Spinal cord (tissue), 10 donors: Measurements from ENCODE around the gene BIRC2. TPM values are rescaled to one million over a fixed set of nuclear protein-coding genes. Genes with fewer than 3 reads are reported as not detected.

Experiments used
- DNase-seq, 6 donors: peaks; one replicate each; pipeline versions ENCODE4 v3.0.0 to v3.0.0-alpha.2; 2013 to 2015; ENCODE audit warnings: low spot score in 6 of 6, low read depth in 4 of 6
- H3K27ac ChIP-seq: one replicate; pipeline ENCODE4 v1.5.1; 2013; ENCODE audit warnings: low read depth, low read length, control low read depth
- H3K27me3 ChIP-seq: one replicate; pipeline ENCODE4 v1.6.1; 2013; ENCODE audit warnings: low read length; ENCODE audit not compliant: control insufficient read depth, insufficient read depth
- H3K36me3 ChIP-seq: one replicate; pipeline ENCODE4 v1.6.1; 2013; ENCODE audit warnings: low read length; ENCODE audit not compliant: control insufficient read depth, insufficient read depth
- H3K4me1 ChIP-seq: one replicate; pipeline ENCODE4 v1.6.1; 2013; ENCODE audit warnings: low read length; ENCODE audit not compliant: control insufficient read depth, insufficient read depth
- H3K4me3 ChIP-seq: one replicate; pipeline ENCODE4 v1.5.1; 2013; ENCODE audit warnings: low read depth, low read length, control low read depth
- H3K9me3 ChIP-seq: one replicate; pipeline ENCODE4 v1.6.1; 2013; ENCODE audit warnings: low read length; ENCODE audit not compliant: control insufficient read depth, insufficient read depth
- WGBS: methylation state at CpG from one replicate; pipeline ENCODE4 v1.1.5; 2013; ENCODE audit warnings: missing lambda C conversion rate; ENCODE audit not compliant: insufficient coverage; 5-methylcytosine and 5-hydroxymethylcytosine counted together
- polyA plus RNA-seq, 2 donors: library from polyadenylated mRNA; unstranded; fragments of 120-200 nt; gene quantifications; one replicate each; pipeline ENCODE4 v1.2.1, GENCODE V29; 2013; ENCODE audit not compliant: insufficient read length in 2 of 2
- total RNA-seq, 2 donors: library from RNA; depleted of rRNA in 1 of 2; stranded (reverse); fragments of 120-200 nt in 1 of 2; fragments of >200 nt in 1 of 2; gene quantifications; one replicate each; pipeline versions ENCODE4 v1.2.3 to v1.2.4, GENCODE V29; 2013 to 2014
- donor health status: healthy.

BIRC2 gene
- total and polyA plus RNA-seq, 4 donors = 47.1 to 109 (median 76.9) TPM

DNA sequence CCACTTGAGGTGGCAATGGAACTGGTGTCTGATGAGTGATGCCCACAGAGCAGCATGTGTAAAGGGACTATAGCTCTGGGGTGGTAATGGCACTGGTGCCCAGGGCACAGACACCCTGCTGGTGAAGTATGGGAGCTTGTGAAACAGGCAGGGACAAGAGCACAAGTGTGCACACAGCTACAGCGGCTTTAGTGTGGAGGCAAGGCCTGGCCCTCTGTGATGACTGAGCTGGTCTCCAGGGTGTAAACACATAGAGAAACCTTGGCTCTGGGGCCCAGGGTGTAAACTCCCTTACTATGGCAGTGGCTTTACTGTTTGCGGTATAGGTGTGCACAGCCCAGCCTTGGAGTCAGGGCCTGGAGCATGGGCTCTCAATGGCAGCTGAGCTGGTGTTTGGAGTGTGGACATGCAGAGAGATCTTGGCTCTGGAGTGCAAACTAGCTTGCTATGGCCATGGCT is 46.3 kb downstream of the BIRC2 start:
- H3K27me3 ChIP-seq = no peaks in the 10 kb centered on the region
- H3K36me3 ChIP-seq = peaks cover 29% of the 10 kb centered on the region
- H3K4me3 ChIP-seq = no peak overlapping the region
- H3K4me1 ChIP-seq = peaks cover 5% of the 10 kb centered on the region
- no peaks in the 10 kb centered on the region for H3K9me3 ChIP-seq
- no peak for DNase-seq
- H3K27ac ChIP-seq = no peak overlapping the region
- 95% methylated on average over 2 of the region's 2 CpGs for WGBS

DNA sequence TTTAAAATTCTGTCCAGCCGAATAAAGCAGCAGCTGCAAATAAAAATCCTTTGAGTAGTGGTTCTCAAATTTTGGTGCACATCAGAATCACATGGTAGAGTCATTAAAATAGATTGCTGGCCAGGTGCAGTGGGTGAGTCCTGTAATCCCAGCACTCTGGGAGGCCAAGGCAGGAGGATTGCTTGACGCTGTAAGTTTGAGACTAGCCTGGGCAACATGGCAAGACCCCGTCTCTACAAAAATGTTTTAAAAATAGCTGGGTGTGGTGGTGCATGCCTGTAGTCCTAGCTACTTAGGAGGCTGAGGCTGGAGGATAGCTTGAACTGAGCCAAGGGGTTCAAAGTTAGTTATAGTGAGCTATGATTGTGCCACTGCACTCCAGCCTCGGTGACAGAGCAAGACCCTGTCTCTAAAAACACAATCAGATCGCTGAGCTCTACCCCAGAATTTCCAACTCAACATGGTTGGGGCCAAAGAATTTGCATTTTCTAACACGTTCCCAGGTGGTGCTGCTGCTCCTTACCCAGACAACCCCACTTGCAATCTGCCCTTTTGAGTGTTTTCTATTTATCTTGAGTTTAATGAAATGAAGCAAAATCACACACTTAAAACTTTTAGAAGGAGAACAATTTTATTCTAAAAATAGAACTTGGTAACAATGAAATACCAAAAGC is 48.8 kb downstream of the BIRC2 start:
- Histone ChIP-seq H3K4me3 (no peak overlapping the region), H3K27me3 (no peaks in the 10 kb centered on the region), H3K9me3 (no peaks in the 10 kb centered on the region), H3K4me1 (peaks cover 5% of the 10 kb centered on the region), H3K27ac (no peak overlapping the region), H3K36me3 (peaks cover 30% of the 10 kb centered on the region)
- WGBS = 89% methylated on average over 4 of the region's 6 CpGs
- peak in 1 of 6 donors; percentile 29 for DNase-seq

GRCh38 chr11:102396708-102397563 is 49.9 kb downstream of the BIRC2 start:
- Histone ChIP-seq H3K4me1 (no peaks in the 10 kb centered on the region), H3K36me3 (peaks cover 20% of the 10 kb centered on the region), H3K27ac (no peak overlapping the region), H3K27me3 (no peaks in the 10 kb centered on the region), H3K4me3 (no peak overlapping the region), H3K9me3 (no peaks in the 10 kb centered on the region)
- no peak for DNase-seq
- WGBS = no CpG with 5 or more reads among the region's 4 CpGs

DNA sequence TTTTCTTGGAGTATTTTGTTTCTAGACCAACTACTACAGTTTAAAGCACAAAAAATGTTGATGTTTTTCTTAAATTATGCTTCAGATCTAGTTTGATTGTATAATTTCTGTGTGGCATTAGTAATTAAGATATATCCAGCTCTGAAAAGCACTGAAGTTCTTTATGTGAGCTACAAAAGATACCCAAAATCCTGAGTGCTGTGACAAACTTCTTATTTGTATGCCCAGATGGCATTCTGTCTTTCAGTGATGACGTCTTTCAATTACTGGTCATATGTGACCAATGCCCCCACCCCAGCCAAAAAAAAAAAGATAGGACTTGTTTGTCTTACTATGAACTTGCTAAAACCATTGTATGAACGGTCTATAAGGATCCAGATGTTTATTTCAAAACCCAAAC is 51.3 kb downstream of the BIRC2 start:
- WGBS = no CpG with 5 or more reads among the region's 2 CpGs
- Histone ChIP-seq H3K27me3 (no peaks in the 10 kb centered on the region), H3K4me3 (no peak overlapping the region), H3K36me3 (peaks cover 17% of the 10 kb centered on the region), H3K27ac (no peak overlapping the region), H3K9me3 (no peaks in the 10 kb centered on the region), H3K4me1 (no peaks in the 10 kb centered on the region)
- no peak for DNase-seq

GRCh38 chr11:102399189-102399588 is 52.2 kb downstream of the BIRC2 start:
- H3K9me3 ChIP-seq = no peaks in the 10 kb centered on the region
- no peak overlapping the region for H3K4me3 ChIP-seq
- 100% methylated on average over 2 of the region's 2 CpGs for WGBS
- no peaks in the 10 kb centered on the region for H3K4me1 ChIP-seq
- peaks cover 11% of the 10 kb centered on the region for H3K36me3 ChIP-seq
- H3K27me3 ChIP-seq = no peaks in the 10 kb centered on the region
- DNase-seq = no peak
- H3K27ac ChIP-seq = no peak overlapping the region

GRCh38 chr11:102400603-102401002 is 53.6 kb downstream of the BIRC2 start:
- no peaks in the 10 kb centered on the region for H3K4me1 ChIP-seq
- peaks cover 11% of the 10 kb centered on the region for H3K36me3 ChIP-seq
- DNase-seq = no peak
- no peak overlapping the region for H3K4me3 ChIP-seq
- H3K27ac ChIP-seq = no peak overlapping the region
- H3K9me3 ChIP-seq = no peaks in the 10 kb centered on the region
- H3K27me3 ChIP-seq = no peaks in the 10 kb centered on the region
- WGBS = no CpG with 5 or more reads among the region's 5 CpGs

GRCh38 chr11:102401905-102402304 is 54.9 kb downstream of the BIRC2 start:
- H3K36me3 ChIP-seq = peaks cover 7% of the 10 kb centered on the region
- H3K27ac ChIP-seq = no peak overlapping the region
- DNase-seq = no peak
- WGBS = 88% methylated on average over 1 of the region's 3 CpGs
- H3K27me3 ChIP-seq = no peaks in the 10 kb centered on the region
- H3K4me3 ChIP-seq = no peak overlapping the region
- H3K4me1 ChIP-seq = no peaks in the 10 kb centered on the region
- H3K9me3 ChIP-seq = no peaks in the 10 kb centered on the region

DNA sequence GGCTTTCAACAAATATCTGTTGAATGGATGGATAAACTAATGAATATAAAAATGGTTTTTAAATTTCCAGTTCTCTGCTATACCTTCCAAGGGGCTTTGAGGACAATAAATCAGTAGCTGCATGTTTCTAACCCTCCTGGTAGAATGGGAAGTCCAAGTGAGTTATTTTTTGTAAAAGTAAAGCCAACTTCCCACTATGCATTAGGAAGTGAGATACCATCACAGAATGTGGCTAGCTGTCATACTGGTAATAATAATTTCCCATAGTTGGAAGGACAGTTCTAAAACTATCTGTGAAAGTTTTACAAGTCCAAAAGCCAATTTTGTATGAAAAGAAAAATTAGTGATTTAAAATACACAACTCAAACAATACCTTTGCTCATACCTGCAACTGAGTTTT is 55.5 kb downstream of the BIRC2 start:
- no peak overlapping the region for H3K27ac ChIP-seq
- H3K9me3 ChIP-seq = no peaks in the 10 kb centered on the region
- peaks cover 7% of the 10 kb centered on the region for H3K36me3 ChIP-seq
- no peaks in the 10 kb centered on the region for H3K4me1 ChIP-seq
- H3K27me3 ChIP-seq = no peaks in the 10 kb centered on the region
- H3K4me3 ChIP-seq = no peak overlapping the region
- DNase-seq = no peak

GRCh38 chr11:102405501-102405900 is 58.5 kb downstream of the BIRC2 start:
- Histone ChIP-seq H3K27ac (no peak overlapping the region), H3K36me3 (peaks cover 3% of the 10 kb centered on the region), H3K4me1 (no peaks in the 10 kb centered on the region), H3K4me3 (no peak overlapping the region), H3K9me3 (no peaks in the 10 kb centered on the region), H3K27me3 (no peaks in the 10 kb centered on the region)
- WGBS = 80% methylated on average over 2 of the region's 5 CpGs
- DNase-seq = no peak

DNA sequence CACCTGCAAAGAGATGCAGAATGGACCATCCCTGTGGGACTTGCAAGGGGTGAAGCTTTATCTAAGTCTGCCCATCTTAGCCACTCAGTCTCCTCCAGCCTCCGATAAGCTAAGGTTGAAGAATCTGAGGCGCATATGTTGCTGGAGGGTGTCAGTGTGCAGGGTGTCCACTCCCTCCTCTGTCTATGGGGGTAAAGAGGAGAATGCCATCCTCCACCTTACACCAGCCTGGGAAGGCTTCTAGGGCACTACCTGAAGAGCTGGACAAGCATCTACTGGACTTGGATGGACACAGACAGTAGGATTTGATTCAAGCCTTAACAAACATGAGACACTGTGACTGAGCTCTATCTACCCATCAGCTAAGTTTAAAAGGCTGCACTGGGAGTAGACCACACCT is 59.1 kb downstream of the BIRC2 start:
- Histone ChIP-seq H3K4me1 (no peaks in the 10 kb centered on the region), H3K36me3 (peaks cover 3% of the 10 kb centered on the region), H3K4me3 (no peak overlapping the region), H3K27ac (no peak overlapping the region), H3K27me3 (no peaks in the 10 kb centered on the region), H3K9me3 (no peaks in the 10 kb centered on the region)
- DNase-seq = no peak
- no CpG with 5 or more reads among the region's 2 CpGs for WGBS
